ENCODE measurements around the gene TOM1L2.

TOM1L2 gene

GRCh38 chr17:17823433-17824118 is 148.6 kb downstream of the TOM1L2 start:
- Histone ChIP-seq H3K4me3 (ENCODE audit: low read length) (peak overlapping the region; percentile 80), H3K79me2 (ENCODE audit: low read length) (peaks cover 79% of the 10 kb centered on the region), H3K4me2 (ENCODE audit: low read depth, low read length) (peak overlapping the region; percentile 94), H3K9me2 (replicated peaks; ENCODE audit: insufficient read depth, low read length) (no peaks in the 10 kb centered on the region), H2AFZ (ENCODE audit: low read length) (peak overlapping the region; percentile 39; the same call in 1 of the 2 replicates), H3K27ac (ENCODE audit: low read length) (peak overlapping the region; percentile 63; the same call in 1 of the 2 replicates), H3K4me1 (ENCODE audit: low read length) (peaks cover 36% of the 10 kb centered on the region), H3F3A (ENCODE audit: insufficient read depth, low read length) (0 out of 2 replicates have a peak, but pooled peaks cover 3% of the 10 kb centered on the region), H3K9ac (ENCODE audit: low read length) (peak overlapping the region; percentile 77), H3K9me3 (replicated peaks; ENCODE audit: insufficient read depth, low read length) (no peaks in the 10 kb centered on the region), H3K36me3 (replicated peaks; ENCODE audit: insufficient read depth, low read length) (peaks cover 1% of the 10 kb centered on the region; the same call in 1 of the 2 replicates), H3K27me3 (replicated peaks; ENCODE audit: insufficient read depth, low read length) (no peaks in the 10 kb centered on the region), H4K20me1 (ENCODE audit: insufficient read depth, low read length) (no peaks in the 10 kb centered on the region; the same call in 1 of the 2 replicates)
- no peak for TF ChIP-seq EZH2phosphoT487 (IDR thresholded peaks at IDR 0.05; ENCODE audit: low read length)
- TF ChIP-seq EZH2 (optimal IDR thresholded peaks at IDR 0.05; ENCODE audit: low read depth, low read length): no peak
- TF ChIP-seq CTCF (IDR thresholded peaks at IDR 0.05; ENCODE audit: low read length): no peak
- peak; percentile 90 for DNase-seq

- TF ChIP-seq CTCF (IDR thresholded peaks at IDR 0.05; ENCODE audit: low read length): no peak
- TF ChIP-seq EZH2phosphoT487 (IDR thresholded peaks at IDR 0.05; ENCODE audit: low read length): no peak
- TF ChIP-seq EZH2 (optimal IDR thresholded peaks at IDR 0.05; ENCODE audit: low read depth, low read length): no peak
- Histone ChIP-seq H3K4me2 (ENCODE audit: low read depth, low read length) (peak overlapping the region; percentile 94), H3K36me3 (replicated peaks; ENCODE audit: insufficient read depth, low read length) (peaks cover 3% of the 10 kb centered on the region; the same call in 1 of the 2 replicates), H3F3A (ENCODE audit: insufficient read depth, low read length) (0 out of 2 replicates have a peak, but pooled peaks cover 3% of the 10 kb centered on the region), H3K9me2 (replicated peaks; ENCODE audit: insufficient read depth, low read length) (no peaks in the 10 kb centered on the region), H3K27ac (ENCODE audit: low read length) (no peak overlapping the region), H3K4me1 (ENCODE audit: low read length) (peaks cover 34% of the 10 kb centered on the region), H2AFZ (ENCODE audit: low read length) (no peak overlapping the region), H3K79me2 (ENCODE audit: low read length) (peaks cover 70% of the 10 kb centered on the region), H3K27me3 (replicated peaks; ENCODE audit: insufficient read depth, low read length) (no peaks in the 10 kb centered on the region), H3K9ac (ENCODE audit: low read length) (peak overlapping the region; percentile 77), H3K9me3 (replicated peaks; ENCODE audit: insufficient read depth, low read length) (no peaks in the 10 kb centered on the region), H4K20me1 (ENCODE audit: insufficient read depth, low read length) (no peaks in the 10 kb centered on the region; the same call in 1 of the 2 replicates), H3K4me3 (ENCODE audit: low read length) (peak overlapping the region; percentile 80)
- DNase-seq: no peak
Observed at GRCh38 chr17:17822616-17823015, 149.6 kb downstream of the TOM1L2 start.

- no peaks in the 10 kb centered on the region for H3K9me2 ChIP-seq (replicated peaks; ENCODE audit: insufficient read depth, low read length)
- peak overlapping the region; percentile 80 for H3K4me3 ChIP-seq (ENCODE audit: low read length)
- no peak overlapping the region for H3K27ac ChIP-seq (ENCODE audit: low read length)
- H3K4me2 ChIP-seq (ENCODE audit: low read depth, low read length): peak overlapping the region; percentile 94
- peak overlapping the region; percentile 77; the same call in 1 of the 2 replicates for H3K9ac ChIP-seq (ENCODE audit: low read length)
- no peak for TF ChIP-seq CTCF (IDR thresholded peaks at IDR 0.05; ENCODE audit: low read length)
- 0 out of 2 replicates have a peak, but pooled peaks cover 3% of the 10 kb centered on the region for H3F3A ChIP-seq (ENCODE audit: insufficient read depth, low read length)
- H3K4me1 ChIP-seq (ENCODE audit: low read length): peaks cover 34% of the 10 kb centered on the region
- peaks cover 65% of the 10 kb centered on the region for H3K79me2 ChIP-seq (ENCODE audit: low read length)
- no peaks in the 10 kb centered on the region for H3K9me3 ChIP-seq (replicated peaks; ENCODE audit: insufficient read depth, low read length)
- H4K20me1 ChIP-seq (ENCODE audit: insufficient read depth, low read length): no peaks in the 10 kb centered on the region; the same call in 1 of the 2 replicates
- H3K27me3 ChIP-seq (replicated peaks; ENCODE audit: insufficient read depth, low read length): no peaks in the 10 kb centered on the region
- H2AFZ ChIP-seq (ENCODE audit: low read length): no peak overlapping the region
- H3K36me3 ChIP-seq (replicated peaks; ENCODE audit: insufficient read depth, low read length): peaks cover 3% of the 10 kb centered on the region; the same call in 1 of the 2 replicates
- no peak for DNase-seq
Observed at GRCh38 chr17:17822189-17822588, 150.0 kb downstream of the TOM1L2 start.

All from MM.1S (cell line).